ENCODE measurements around the gene ZNF219. TPM values are rescaled to one million over a fixed set of nuclear protein-coding genes. Genes with fewer than 3 reads are reported as not detected.

ZNF219 gene
- polyA plus RNA-seq, 3 donors = 0.49 to 7.2 (median 0.68) TPM

GRCh38 chr14:21043974-21044618 is 54.4 kb downstream of the ZNF219 start:
- no peak overlapping the region for H3K4me3 Mint-ChIP-seq
- H3K36me3 Mint-ChIP-seq = no peaks in the 10 kb centered on the region
- peaks cover 4 to 13% (median 13%) of the 10 kb centered on the region in 3 donors for H3K27me3 Mint-ChIP-seq (ENCODE audit: low read depth in 3 of 3)
- no peaks in the 10 kb centered on the region for H3K9me3 Mint-ChIP-seq
- H3K4me2 ChIP-seq (replicated peaks; ENCODE audit: extremely low read depth, low read length, poor library complexity, severe bottlenecking) = no peak overlapping the region
- H4K20me1 ChIP-seq (ENCODE audit: insufficient read depth, low read length) = no peaks in the 10 kb centered on the region
- H3K36me3 ChIP-seq (replicated peaks in 1 of 2; ENCODE audit: control insufficient read depth in 1 of 2, insufficient read depth in 2 of 2, low read length in 2 of 2) = no peaks in the 10 kb centered on the region
- intact Hi-C loops (cut with micrococcal nuclease) = no loop called here
- no peak overlapping the region for H3K4me3 ChIP-seq (replicated peaks in 1 of 3; ENCODE audit: low read depth in 2 of 3, low read length in 3 of 3)
- WGBS (ENCODE audit: insufficient coverage) = 0% methylated on average over 1 of the region's 6 CpGs
- DNase-seq = no peak
- H3K79me2 ChIP-seq (ENCODE audit: insufficient read depth, low read length) = no peaks in the 10 kb centered on the region
- TF ChIP-seq, protein P1, sequence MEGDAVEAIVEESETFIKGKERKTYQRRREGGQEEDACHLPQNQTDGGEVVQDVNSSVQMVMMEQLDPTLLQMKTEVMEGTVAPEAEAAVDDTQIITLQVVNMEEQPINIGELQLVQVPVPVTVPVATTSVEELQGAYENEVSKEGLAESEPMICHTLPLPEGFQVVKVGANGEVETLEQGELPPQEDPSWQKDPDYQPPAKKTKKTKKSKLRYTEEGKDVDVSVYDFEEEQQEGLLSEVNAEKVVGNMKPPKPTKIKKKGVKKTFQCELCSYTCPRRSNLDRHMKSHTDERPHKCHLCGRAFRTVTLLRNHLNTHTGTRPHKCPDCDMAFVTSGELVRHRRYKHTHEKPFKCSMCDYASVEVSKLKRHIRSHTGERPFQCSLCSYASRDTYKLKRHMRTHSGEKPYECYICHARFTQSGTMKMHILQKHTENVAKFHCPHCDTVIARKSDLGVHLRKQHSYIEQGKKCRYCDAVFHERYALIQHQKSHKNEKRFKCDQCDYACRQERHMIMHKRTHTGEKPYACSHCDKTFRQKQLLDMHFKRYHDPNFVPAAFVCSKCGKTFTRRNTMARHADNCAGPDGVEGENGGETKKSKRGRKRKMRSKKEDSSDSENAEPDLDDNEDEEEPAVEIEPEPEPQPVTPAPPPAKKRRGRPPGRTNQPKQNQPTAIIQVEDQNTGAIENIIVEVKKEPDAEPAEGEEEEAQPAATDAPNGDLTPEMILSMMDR (IDR thresholded peaks at IDR 0.05) = no peak
- peaks cover 7% of the 10 kb centered on the region for H3K4me1 Mint-ChIP-seq
- no peaks in the 10 kb centered on the region for H3K9me3 ChIP-seq (replicated peaks in 1 of 2; ENCODE audit: control insufficient read depth in 1 of 2, insufficient read depth in 1 of 2, low read length in 2 of 2)
- H2AFZ ChIP-seq (ENCODE audit: insufficient read depth, low read depth, low read length, poor library complexity, severe bottlenecking) = no peak overlapping the region
- no peak overlapping the region for H3K27ac Mint-ChIP-seq
- peaks cover 2 to 48% of the 10 kb centered on the region in 2 donors for H3K27me3 ChIP-seq (ENCODE audit: control insufficient read depth in 2 of 2, insufficient read depth in 2 of 2, low read length in 2 of 2)
- no peak overlapping the region for H3K9ac ChIP-seq (ENCODE audit: insufficient read depth, low read length, poor library complexity, severe bottlenecking)
- no peaks in the 10 kb centered on the region for H3K4me1 ChIP-seq (ENCODE audit: control insufficient read depth in 1 of 2, insufficient read depth in 2 of 2, low read length in 2 of 2)
- no peak overlapping the region for H3K27ac ChIP-seq (ENCODE audit: low read depth in 1 of 2, low read length in 2 of 2)

- TF ChIP-seq, protein P1 (IDR thresholded peaks at IDR 0.05) = no peak
- Histone ChIP-seq H3K4me3 (replicated peaks in 1 of 3; ENCODE audit: low read depth in 2 of 3, low read length in 3 of 3) (no peak overlapping the region), H3K4me1 (ENCODE audit: control insufficient read depth in 1 of 2, insufficient read depth in 2 of 2, low read length in 2 of 2) (no peaks in the 10 kb centered on the region), H3K9ac (ENCODE audit: insufficient read depth, low read length, poor library complexity, severe bottlenecking) (no peak overlapping the region), H3K9me3 (replicated peaks in 1 of 2; ENCODE audit: control insufficient read depth in 1 of 2, insufficient read depth in 1 of 2, low read length in 2 of 2) (no peaks in the 10 kb centered on the region), H2AFZ (ENCODE audit: insufficient read depth, low read depth, low read length, poor library complexity, severe bottlenecking) (no peak overlapping the region), H3K36me3 (replicated peaks in 1 of 2; ENCODE audit: control insufficient read depth in 1 of 2, insufficient read depth in 2 of 2, low read length in 2 of 2) (no peaks in the 10 kb centered on the region), H3K27ac (ENCODE audit: low read depth in 1 of 2, low read length in 2 of 2) (no peak overlapping the region), H3K27me3 (ENCODE audit: control insufficient read depth in 2 of 2, insufficient read depth in 2 of 2, low read length in 2 of 2) (peaks cover 2 to 42% of the 10 kb centered on the region in 2 donors), H3K4me2 (replicated peaks; ENCODE audit: extremely low read depth, low read length, poor library complexity, severe bottlenecking) (no peak overlapping the region), H4K20me1 (ENCODE audit: insufficient read depth, low read length) (no peaks in the 10 kb centered on the region), H3K79me2 (ENCODE audit: insufficient read depth, low read length) (no peaks in the 10 kb centered on the region)
- Mint-ChIP-seq H3K4me3 (no peak overlapping the region), H3K27ac (peak overlapping the region in 1 of 7 donors; percentile 21), H3K36me3 (no peaks in the 10 kb centered on the region), H3K9me3 (no peaks in the 10 kb centered on the region), H3K4me1 (peaks cover 7% of the 10 kb centered on the region), H3K27me3 (ENCODE audit: low read depth in 3 of 3) (peaks cover 4 to 13% (median 11%) of the 10 kb centered on the region in 3 donors)
- intact Hi-C loops (cut with micrococcal nuclease) = no loop called here
- no CpG with 5 or more reads among the region's 2 CpGs for WGBS (ENCODE audit: insufficient coverage)
- DNase-seq = no peak
These were observed 55.0 kb downstream of the ZNF219 start for GRCh38 chr14:21043387-21043973.
